Endodermal cell (in vitro differentiated cells): Measurements from ENCODE around the gene DRD4. TPM values are rescaled to one million over a fixed set of nuclear protein-coding genes. Genes with fewer than 3 reads are reported as not detected.

Source experiments
- DNase-seq: peaks from one replicate; pipeline ENCODE4 v3.0.0-alpha.2; 2017
- H3K27ac ChIP-seq: 2 replicates; pipeline ENCODE4 v1.5.1; 2013; ENCODE audit warnings: mild to moderate bottlenecking, low read depth, low read length, moderate library complexity
- H3K27me3 ChIP-seq: 2 replicates; pipeline ENCODE4 v1.6.1; 2013; ENCODE audit warnings: mild to moderate bottlenecking, low read length, moderate library complexity; ENCODE audit not compliant: insufficient read depth, control insufficient read depth, poor library complexity, severe bottlenecking
- H3K36me3 ChIP-seq: 2 replicates; pipeline ENCODE4 v1.7.0; 2013; ENCODE audit warnings: mild to moderate bottlenecking, low read length, moderate library complexity; ENCODE audit not compliant: control insufficient read depth, insufficient read depth
- H3K4me1 ChIP-seq: one replicate; pipeline ENCODE4 v1.7.0; 2013; ENCODE audit warnings: low read length; ENCODE audit not compliant: control insufficient read depth, insufficient read depth
- H3K4me3 ChIP-seq: 2 replicates; pipeline ENCODE4 v1.5.1; 2013; ENCODE audit warnings: mild to moderate bottlenecking, low read length, moderate library complexity
- H3K9ac ChIP-seq: 2 replicates; pipeline ENCODE4 v1.6.1; 2013; ENCODE audit warnings: mild to moderate bottlenecking, low read length, moderate library complexity; ENCODE audit not compliant: poor library complexity, severe bottlenecking; ENCODE audit errors: extremely low read depth
- H3K9me3 ChIP-seq: 2 replicates; pipeline ENCODE4 v1.6.1; 2013; ENCODE audit warnings: mild to moderate bottlenecking, low read length, moderate library complexity; ENCODE audit not compliant: control insufficient read depth
- H3K27ac Mint-ChIP-seq: 2 replicates; pipeline ENCODE4 v1.8.0; 2020; ENCODE audit warnings: mixed read lengths
- H3K27me3 Mint-ChIP-seq: 2 replicates; pipeline ENCODE4 v1.8.0; 2021; ENCODE audit warnings: mild to moderate bottlenecking, mixed read lengths; ENCODE audit not compliant: insufficient read depth
- H3K36me3 Mint-ChIP-seq: 2 replicates; pipeline ENCODE4 v1.8.0; 2020; ENCODE audit warnings: low read depth, mixed read lengths
- H3K4me1 Mint-ChIP-seq: 2 replicates; pipeline ENCODE4 v1.8.0; 2020; ENCODE audit warnings: mixed read lengths
- H3K4me3 Mint-ChIP-seq: 2 replicates; pipeline ENCODE4 v1.8.0; 2020; ENCODE audit warnings: mild to moderate bottlenecking, moderate library complexity, mixed read lengths
- H3K9me3 Mint-ChIP-seq: 2 replicates; pipeline ENCODE4 v1.8.0; 2020; ENCODE audit warnings: mild to moderate bottlenecking, mixed read lengths
- CTCF ChIP-seq: fragments of 200-600 bp; sonication (generic); conservative IDR thresholded peaks from 2 replicates; pipeline ENCODE4 v1.5.0; 2021; ENCODE audit warnings: antibody characterized with exemption, mild to moderate bottlenecking
- WGBS, 2 experiments: methylation state at CpG; one replicate each; pipeline versions ENCODE4 v1.1.5 to v1.1.7; 2013; ENCODE audit warnings: missing lambda C conversion rate in 2 of 2, mixed read lengths in 1 of 2; ENCODE audit not compliant: insufficient coverage in 1 of 2, insufficient read length in 1 of 2; 5-methylcytosine and 5-hydroxymethylcytosine counted together
- total RNA-seq, 2 donors: library from RNA; stranded (reverse); fragmentation: NEBNext Ultra II Directional in 1 of 2; extraction: Animal tissue kit (Norgen Biotek cat#: 25700) in 1 of 2; gene quantifications; 2 replicates in 1 of 2; 3 replicates in 1 of 2; pipeline ENCODE4 v1.2.1, GENCODE V29; 2021

DRD4 gene
- total RNA-seq, 2 donors from 2014 or later, result 1.8 to 2.7 TPM

- no peaks in the 10 kb centered on the region for H3K27me3 ChIP-seq
- H3K4me3 Mint-ChIP-seq, result no peak overlapping the region
- no peak overlapping the region for H3K4me3 ChIP-seq
- TF ChIP-seq CTCF, result no peak
- DNase-seq, result no peak
- WGBS, 2 experiments, result 87 to 93% methylated on average over 3 to 7 of the region's 7 CpGs
- H3K36me3 ChIP-seq, result peaks cover 34% of the 10 kb centered on the region
- no peaks in the 10 kb centered on the region for H3K9me3 ChIP-seq
- H3K27me3 Mint-ChIP-seq, result no peaks in the 10 kb centered on the region
- H3K9ac ChIP-seq, result no peak overlapping the region
- no peak overlapping the region for H3K27ac ChIP-seq
- H3K4me1 ChIP-seq, result no peaks in the 10 kb centered on the region
- no peaks in the 10 kb centered on the region for H3K9me3 Mint-ChIP-seq
- no peak overlapping the region for H3K27ac Mint-ChIP-seq
- H3K4me1 Mint-ChIP-seq, result no peaks in the 10 kb centered on the region
- peaks cover 36% of the 10 kb centered on the region for H3K36me3 Mint-ChIP-seq
These were observed 19.8 kb downstream of the DRD4 start for GRCh38 chr11:656866-657265.

GRCh38 chr11:657691-658126 lies 20.6 kb downstream of the DRD4 start:
- WGBS, 2 experiments, result 91 to 92% methylated on average over 9 to 14 of the region's 14 CpGs
- Mint-ChIP-seq H3K27ac (no peak overlapping the region), H3K4me1 (no peaks in the 10 kb centered on the region), H3K27me3 (no peaks in the 10 kb centered on the region), H3K4me3 (no peak overlapping the region), H3K9me3 (no peaks in the 10 kb centered on the region), H3K36me3 (peaks cover 34% of the 10 kb centered on the region)
- H3K27ac ChIP-seq, result no peak overlapping the region
- TF ChIP-seq CTCF, result no peak
- no peak for DNase-seq
- H3K4me1 ChIP-seq, result no peaks in the 10 kb centered on the region
- no peak overlapping the region for H3K4me3 ChIP-seq
- peaks cover 35% of the 10 kb centered on the region for H3K36me3 ChIP-seq
- H3K27me3 ChIP-seq, result no peaks in the 10 kb centered on the region
- no peaks in the 10 kb centered on the region for H3K9me3 ChIP-seq
- H3K9ac ChIP-seq, result no peak overlapping the region

GRCh38 chr11:659532-660085 lies 22.5 kb downstream of the DRD4 start:
- Histone ChIP-seq H3K4me3 (no peak overlapping the region), H3K36me3 (peaks cover 29% of the 10 kb centered on the region), H3K9me3 (no peaks in the 10 kb centered on the region), H3K9ac (no peak overlapping the region), H3K27ac (no peak overlapping the region), H3K27me3 (no peaks in the 10 kb centered on the region), H3K4me1 (no peaks in the 10 kb centered on the region)
- 91 to 95% methylated on average over 12 to 16 of the region's 16 CpGs for WGBS, 2 experiments
- Mint-ChIP-seq H3K9me3 (no peaks in the 10 kb centered on the region), H3K4me3 (no peak overlapping the region), H3K4me1 (no peaks in the 10 kb centered on the region), H3K27me3 (no peaks in the 10 kb centered on the region), H3K36me3 (peaks cover 28% of the 10 kb centered on the region), H3K27ac (no peak overlapping the region)
- TF ChIP-seq CTCF, result no peak
- no peak for DNase-seq
